ENCODE measurements around the gene C18orf32.

DNA sequence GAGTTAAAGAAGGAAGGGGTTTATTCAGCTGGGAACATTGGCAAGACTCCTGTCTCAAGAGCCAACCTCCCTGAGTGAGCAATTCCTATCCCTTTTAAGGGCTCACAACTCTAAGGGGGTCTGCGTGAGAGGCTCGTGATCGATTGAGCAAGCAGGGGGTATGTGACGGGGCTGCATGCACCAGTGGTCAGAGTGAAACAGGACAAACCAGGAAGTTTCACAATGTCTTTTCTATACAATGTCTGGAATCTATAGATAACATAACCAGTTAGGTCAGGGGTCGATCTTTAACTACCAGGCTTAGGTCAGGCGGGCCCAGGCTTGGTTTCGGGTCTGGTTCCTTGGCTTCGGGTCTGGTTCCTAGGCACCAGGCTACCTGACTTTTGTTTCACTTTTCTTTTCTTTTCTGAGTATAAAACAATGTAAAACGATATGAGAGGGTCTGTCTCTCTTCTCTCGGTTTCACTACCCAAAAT, 44.7 kb upstream of the C18orf32 start:
- TF ChIP-seq, protein P1, sequence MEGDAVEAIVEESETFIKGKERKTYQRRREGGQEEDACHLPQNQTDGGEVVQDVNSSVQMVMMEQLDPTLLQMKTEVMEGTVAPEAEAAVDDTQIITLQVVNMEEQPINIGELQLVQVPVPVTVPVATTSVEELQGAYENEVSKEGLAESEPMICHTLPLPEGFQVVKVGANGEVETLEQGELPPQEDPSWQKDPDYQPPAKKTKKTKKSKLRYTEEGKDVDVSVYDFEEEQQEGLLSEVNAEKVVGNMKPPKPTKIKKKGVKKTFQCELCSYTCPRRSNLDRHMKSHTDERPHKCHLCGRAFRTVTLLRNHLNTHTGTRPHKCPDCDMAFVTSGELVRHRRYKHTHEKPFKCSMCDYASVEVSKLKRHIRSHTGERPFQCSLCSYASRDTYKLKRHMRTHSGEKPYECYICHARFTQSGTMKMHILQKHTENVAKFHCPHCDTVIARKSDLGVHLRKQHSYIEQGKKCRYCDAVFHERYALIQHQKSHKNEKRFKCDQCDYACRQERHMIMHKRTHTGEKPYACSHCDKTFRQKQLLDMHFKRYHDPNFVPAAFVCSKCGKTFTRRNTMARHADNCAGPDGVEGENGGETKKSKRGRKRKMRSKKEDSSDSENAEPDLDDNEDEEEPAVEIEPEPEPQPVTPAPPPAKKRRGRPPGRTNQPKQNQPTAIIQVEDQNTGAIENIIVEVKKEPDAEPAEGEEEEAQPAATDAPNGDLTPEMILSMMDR (IDR thresholded peaks at IDR 0.05) = no peak
- TF ChIP-seq POLR2AphosphoS5 (IDR thresholded peaks at IDR 0.05) = no peak
